HEK293T (cell line): Measurements from ENCODE around the gene SLMAP.

Experiments used
- ARNT ChIP-seq: fragments of 450-650 bp; IDR thresholded peaks from 2 replicates; pipeline ENCODE4 v1.6.1; 2017; ENCODE audit warnings: mild to moderate bottlenecking
- BHLHE40 ChIP-seq: fragments of 450-650 bp; IDR thresholded peaks from 2 replicates; pipeline ENCODE4 v1.6.1; 2016; ENCODE audit warnings: mild to moderate bottlenecking, moderate library complexity, borderline replicate concordance

- no peak for TF ChIP-seq ARNT
- TF ChIP-seq BHLHE40 = no peak
Observed at GRCh38 chr3:57918123-57918837, 162.2 kb downstream of the SLMAP start.
